HPDE6-E6E7 (cell line): Measurements from ENCODE around the gene DSPP.

ENCODE experiments used
- DNase-seq: peaks from one replicate; pipeline ENCODE4 v3.0.0; 2011; ENCODE audit warnings: missing footprints; ENCODE audit errors: extremely low spot score

Gene DSPP

GRCh38 chr4:87631668-87632067, 23.3 kb downstream of the DSPP start:
- DNase-seq = no peak

GRCh38 chr4:87632469-87632868, 24.1 kb downstream of the DSPP start:
- DNase-seq = no peak

- no peak for DNase-seq
Measured at GRCh38 chr4:87633243-87633642, 24.9 kb downstream of the DSPP start.

- DNase-seq = no peak
Measured at GRCh38 chr4:87644286-87644685, 36.0 kb downstream of the DSPP start.

- DNase-seq = no peak
Measured at GRCh38 chr4:87649980-87650379, 41.7 kb downstream of the DSPP start, which contains the start of gene DMP1. DMP1 (plus strand) TSS chr4:87650280; CDS start chr4:87656493, 6,213 bp downstream.

- DNase-seq = no peak
Measured at GRCh38 chr4:87650938-87651337, 42.6 kb downstream of the DSPP start.

GRCh38 chr4:87651941-87652340, 43.6 kb downstream of the DSPP start:
- DNase-seq = no peak

GRCh38 chr4:87654487-87655044, 46.2 kb downstream of the DSPP start:
- DNase-seq = no peak

GRCh38 chr4:87657525-87657924, 49.2 kb downstream of the DSPP start:
- DNase-seq = no peak

- no peak for DNase-seq
Measured at GRCh38 chr4:87659247-87659931, 51.1 kb downstream of the DSPP start.

GRCh38 chr4:87662871-87663270, 54.5 kb downstream of the DSPP start:
- no peak for DNase-seq
